Measurements from ENCODE around the gene NDUFS1.
"Not testable (repeated sequence)": the region's sequence is repeated elsewhere in the genome, so short reads cannot be mapped to it uniquely, and the experiment has no call there.

Gene NDUFS1

DNA sequence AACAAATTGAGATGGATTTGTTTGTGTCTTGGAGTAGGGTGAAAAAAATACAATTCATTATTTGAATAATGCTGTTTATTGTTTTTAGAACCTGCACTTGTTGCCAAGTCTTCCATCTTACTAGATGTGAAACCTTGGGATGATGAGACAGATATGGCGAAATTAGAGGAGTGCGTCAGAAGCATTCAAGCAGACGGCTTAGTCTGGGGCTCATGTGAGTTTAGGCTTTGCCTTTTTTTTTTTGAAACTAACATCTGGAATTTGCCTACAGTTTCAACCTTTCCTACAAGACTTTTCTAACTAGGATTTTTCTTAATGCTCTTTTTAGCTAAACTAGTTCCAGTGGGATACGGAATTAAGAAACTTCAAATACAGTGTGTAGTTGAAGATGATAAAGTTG lies 3.2 kb upstream of the NDUFS1 start:
- DNase-seq (ENCODE audit: low read depth in 2 of 2), result not testable (repeated sequence)

DNA sequence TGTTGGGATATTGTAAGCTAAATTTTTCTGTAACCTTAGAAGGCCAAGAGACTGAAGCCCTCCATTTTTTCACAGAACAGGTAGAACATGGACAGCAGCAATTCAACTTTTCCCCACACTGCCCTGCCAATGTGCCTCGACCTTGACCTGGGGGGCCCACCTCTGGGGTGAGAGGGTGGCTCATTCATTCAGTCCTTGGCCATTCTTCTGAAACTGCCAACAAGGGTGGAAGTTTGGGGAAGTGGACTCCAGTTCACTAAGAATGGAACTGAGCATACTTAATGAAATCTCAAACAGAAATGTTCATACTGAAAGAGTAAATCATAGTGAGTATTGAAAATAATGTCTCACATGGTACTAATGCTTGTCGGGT lies 1.5 kb upstream of the NDUFS1 start:
- DNase-seq (ENCODE audit: low read depth in 2 of 2), result no peak

DNA sequence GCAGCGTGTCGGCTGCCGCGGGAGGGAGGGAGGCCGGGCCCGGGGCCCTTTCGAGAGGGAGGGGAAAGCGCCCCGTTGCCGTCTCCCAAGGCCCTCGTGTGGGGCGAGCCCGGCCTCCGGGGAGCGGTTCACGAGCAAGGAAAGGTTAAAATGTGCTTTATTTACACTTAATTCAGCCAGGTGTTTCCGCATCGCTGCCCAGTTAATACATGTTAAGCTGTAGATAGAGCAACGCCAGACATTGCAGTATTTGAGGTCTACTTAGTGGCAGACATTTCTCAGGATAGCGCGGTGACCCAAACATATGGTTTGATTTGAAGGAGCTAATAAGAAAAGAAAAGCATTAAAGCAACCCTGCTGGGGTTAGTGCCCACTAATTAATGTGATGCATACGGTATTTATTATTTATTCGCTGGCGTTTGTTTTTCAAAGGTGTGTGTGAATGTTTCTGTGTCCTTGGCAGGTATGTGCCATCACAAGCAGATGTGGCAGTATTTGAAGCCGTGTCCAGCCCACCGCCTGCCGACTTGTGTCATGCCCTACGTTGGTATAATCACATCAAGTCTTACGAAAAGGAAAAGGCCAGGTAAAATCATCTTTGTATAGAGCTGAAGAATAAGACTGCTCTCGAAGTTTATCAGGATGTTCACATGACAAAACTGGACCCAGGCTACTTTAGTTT lies 1.0 kb upstream of the NDUFS1 start:
- peak in 1 of 2 donors; percentile 60 for DNase-seq (ENCODE audit: low read depth in 2 of 2)

DNA sequence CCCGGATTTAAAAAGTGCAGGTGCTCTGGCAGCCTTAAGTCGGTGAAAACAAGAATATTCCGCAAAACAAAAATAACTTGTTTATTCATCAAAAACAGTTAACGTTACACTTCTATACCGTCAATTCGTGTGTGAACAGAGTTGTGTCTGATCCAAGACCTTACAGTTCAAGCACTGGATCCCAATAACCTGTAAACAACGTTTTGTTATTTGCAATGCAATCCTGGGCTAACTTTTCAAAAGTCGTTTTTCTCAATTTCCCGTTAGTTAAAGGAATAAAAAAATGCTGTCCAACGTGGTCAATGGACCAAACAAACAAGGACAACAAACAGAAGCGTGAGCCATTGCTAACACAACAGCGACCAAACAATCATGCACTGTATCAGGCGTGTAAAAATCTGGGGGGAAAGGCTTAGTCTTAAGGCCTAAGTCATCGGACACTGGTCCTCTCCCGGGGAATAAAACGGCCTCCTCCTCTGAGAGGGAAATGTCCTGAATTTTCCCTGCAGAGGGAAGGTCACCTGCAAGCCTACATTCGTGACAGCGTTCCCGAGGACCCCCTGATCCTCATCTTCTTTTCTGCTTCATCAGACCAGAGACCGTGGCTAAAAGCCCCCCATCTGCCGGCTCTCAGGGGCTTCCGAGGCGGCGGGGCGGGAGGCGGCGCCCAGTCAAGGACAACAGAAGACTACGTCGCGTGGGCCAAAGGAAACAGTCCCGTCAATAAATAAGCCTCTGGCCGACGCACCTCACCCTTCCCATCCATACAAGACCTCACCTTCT lies 490 bp downstream of the NDUFS1 start:
- DNase-seq (ENCODE audit: low read depth in 2 of 2), result no peak

DNA sequence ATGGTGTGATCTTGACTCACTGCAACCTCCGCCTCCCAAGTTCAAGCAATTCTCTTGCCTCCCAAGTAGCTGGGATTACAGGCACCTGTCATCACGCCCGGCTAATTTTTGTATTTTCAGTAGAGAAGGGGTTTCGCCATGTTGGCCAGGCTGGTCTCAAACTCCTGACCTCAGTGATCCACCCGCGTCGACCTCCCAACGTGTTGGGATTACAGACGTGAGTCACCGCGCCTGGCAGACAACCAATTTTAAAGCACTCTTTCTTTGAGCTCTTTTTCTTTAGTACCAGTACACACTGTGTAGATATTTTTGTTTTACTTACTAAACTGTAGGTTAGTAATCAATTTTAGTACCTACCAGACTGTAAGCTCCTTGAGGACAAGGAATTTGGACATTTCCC lies 2.2 kb downstream of the NDUFS1 start:
- not testable (repeated sequence) for DNase-seq (ENCODE audit: low read depth in 2 of 2)

DNA sequence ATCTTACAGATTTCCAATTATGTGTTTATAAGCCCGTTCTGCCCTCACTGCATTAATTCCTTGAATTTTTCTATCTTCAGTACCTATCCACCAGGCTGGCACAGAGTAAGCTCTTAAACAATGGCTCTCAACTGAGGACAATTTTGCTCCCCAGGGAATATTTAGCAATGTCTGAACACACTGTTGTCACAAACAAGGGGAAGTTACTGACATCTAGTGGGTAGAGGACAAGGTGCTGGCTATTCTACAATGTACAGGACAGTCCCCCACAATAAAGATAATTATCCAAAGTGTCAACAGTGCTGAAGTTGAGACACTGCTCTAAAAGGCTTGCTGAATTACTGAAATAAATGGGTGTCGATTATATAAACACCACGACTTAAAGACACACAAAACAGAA lies 5.0 kb downstream of the NDUFS1 start:
- DNase-seq (ENCODE audit: low read depth in 2 of 2), result no peak

DNA sequence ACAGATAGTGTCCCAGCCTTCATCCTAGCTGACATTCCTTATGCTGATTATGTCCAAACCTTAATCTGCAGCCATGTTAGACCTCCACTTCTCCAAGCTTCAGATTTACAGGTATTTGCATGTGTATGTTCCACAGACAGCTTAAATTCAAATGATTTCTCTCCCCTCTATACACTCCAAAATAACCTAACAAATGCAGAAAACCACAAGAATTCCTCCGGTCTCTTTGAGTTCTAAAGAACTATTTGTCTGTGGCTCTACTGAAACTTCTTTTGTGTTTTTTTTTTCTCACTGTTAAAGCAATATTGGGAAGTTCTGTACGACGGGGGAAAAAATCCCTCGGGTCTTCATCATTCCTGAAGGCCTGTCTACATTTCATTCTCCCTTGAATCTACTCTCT lies 8.6 kb downstream of the NDUFS1 start:
- no peak for DNase-seq (ENCODE audit: low read depth in 2 of 2)

DNA sequence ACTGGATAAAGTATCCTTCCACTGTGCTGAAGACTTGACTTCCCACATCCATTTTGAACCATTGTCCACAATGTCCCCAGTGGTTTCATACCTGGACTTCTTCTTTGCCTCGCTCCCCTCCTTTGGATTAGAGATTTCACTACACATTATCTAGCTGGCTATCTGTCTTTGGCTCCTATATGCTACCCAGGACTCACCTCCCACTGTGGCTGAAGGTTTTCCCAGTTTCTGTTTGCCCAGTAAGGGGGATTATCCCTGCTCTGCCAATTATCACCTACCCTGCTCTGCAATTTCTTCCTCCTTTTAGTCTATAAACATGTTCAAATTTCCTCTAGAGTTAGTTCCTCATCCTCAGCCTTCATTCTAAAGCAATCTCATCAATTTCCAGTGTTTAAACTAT lies 9.1 kb downstream of the NDUFS1 start:
- no peak for DNase-seq (ENCODE audit: low read depth in 2 of 2)

DNA sequence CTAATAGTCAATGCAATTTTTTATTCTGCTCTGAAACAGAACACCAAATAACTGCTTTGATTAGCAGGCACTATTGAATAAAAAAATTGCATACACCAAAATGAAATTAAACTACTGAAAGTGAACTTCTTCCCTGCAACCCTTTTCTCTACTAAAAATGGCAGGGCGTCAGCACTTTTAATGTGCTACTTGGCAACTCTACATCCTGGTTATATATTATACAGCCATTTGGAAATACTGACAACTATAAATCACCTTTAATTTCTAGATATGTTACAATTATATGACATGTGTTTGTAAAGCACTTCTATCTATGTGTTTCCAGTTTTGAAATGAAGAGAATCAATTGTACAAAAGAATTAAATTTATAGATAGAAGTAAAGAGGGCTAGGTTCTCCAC lies 9.9 kb downstream of the NDUFS1 start:
- DNase-seq (ENCODE audit: low read depth in 2 of 2), result no peak

DNA sequence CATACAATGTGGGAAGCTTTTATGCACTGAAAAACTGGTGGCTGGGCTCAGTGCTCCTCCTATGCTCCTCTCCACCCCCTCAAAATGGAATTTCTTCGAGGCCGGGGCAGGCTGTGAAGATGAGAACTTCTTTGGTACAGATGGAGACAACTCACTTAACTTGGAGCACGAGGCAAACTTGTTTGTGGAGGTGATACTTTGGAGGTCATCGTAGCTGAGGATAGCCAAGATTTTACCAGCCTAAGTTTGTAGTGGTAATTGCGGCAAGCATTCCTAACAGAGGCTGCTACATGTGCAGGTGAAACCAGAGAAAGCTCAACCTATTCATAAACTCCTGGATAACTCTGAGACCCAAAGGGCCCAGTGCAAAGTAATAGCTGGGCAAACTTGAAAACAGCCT lies 13.6 kb downstream of the NDUFS1 start:
- DNase-seq (ENCODE audit: low read depth in 2 of 2), result no peak

DNA sequence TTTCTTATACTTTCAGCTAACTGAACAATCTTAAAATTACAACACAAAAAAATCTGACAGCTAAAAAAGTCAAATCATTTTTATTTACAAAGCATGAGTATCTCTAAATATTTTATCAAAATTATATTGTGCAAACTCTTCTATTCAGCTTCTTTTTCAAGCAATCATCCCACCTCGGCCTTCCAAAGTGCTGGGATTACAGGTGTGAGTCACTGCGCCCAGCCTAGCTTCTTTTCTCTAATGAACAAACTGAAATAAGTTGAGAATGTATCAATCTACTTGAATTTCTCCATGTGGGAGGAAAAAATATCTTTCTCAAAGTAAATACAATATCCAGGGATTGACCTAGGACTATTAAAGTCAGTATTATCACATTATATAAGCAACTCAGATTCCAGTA lies 14.9 kb downstream of the NDUFS1 start:
- DNase-seq (ENCODE audit: low read depth in 2 of 2), result no peak

DNA sequence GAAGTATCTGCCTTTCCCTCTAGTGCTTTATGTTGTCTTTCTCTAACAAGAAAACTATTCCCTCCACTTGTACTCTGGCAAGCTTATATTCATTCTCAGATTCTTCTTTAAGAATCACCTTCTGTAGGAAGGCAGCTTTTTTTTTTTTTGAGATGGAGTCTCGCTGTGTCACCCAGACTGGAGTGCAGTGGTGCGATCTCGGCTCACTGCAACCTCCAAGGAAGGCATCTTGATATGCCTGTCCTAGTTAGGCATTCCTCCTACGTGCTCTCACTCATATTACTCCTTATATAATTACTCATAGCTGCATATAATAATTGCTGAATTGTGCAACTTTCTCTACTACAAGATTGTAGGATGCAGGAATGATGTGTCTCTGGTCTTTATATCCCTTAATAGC lies 15.8 kb downstream of the NDUFS1 start:
- DNase-seq (ENCODE audit: low read depth in 2 of 2), result no peak

DNA sequence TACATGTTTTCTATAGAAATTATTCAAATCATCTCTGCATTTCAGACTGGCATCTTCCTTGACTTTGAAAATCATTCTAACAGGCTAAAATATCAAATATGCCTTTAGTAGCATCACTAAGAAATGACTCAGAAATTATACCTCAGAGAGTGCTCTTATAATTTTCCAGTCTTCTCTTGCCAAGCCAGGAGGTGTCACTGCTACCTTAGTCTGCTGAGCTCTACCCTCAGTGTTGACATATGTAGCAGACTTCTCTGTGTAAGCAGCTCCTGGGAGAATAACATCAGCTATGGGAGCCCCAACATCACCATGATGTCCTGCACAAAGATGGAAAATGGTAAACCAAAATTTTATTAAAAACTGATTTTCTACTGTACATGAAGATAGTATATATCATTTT lies 31.6 kb downstream of the NDUFS1 start:
- DNase-seq (ENCODE audit: low read depth in 2 of 2), result no peak

DNA sequence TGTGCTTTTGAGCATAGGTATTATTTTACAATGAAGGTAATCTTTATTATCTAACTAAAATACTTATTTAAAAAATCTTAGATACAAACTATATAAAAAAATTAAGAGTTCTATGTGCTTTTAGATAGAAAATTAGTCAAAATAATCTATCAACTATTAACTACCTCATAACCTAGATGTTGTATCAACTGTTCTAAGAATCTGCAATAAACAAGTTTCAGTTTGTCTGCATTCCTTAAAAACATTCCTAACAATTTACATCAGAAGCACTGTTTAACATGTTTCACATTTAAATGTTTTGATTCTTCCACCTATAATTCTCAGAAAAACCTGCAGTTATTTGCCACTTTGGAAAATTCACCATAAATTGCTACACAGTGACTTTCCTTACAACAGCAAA lies 33.3 kb downstream of the NDUFS1 start:
- DNase-seq (ENCODE audit: low read depth in 2 of 2), result no peak

DNA sequence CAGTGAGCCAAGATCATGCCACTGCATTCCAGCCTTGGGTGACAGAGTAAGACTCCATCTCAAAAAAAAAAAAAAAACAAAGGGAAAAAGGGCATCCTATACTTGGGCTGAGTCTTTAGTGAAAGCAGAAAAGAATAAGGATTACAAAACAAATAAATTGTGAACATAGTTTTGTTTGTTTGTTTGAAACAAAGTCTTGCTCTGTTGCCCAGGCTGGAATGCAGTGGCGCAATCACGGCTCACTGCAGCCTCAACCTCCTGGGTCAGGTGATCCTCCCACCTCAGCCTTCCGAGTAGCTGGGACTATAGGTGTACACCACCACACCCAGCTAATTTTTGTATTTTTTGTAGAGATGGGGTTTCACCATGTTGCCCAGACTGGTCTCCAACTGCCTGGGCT lies 36.7 kb downstream of the NDUFS1 start:
- not testable (repeated sequence) for DNase-seq (ENCODE audit: low read depth in 2 of 2)

DNA sequence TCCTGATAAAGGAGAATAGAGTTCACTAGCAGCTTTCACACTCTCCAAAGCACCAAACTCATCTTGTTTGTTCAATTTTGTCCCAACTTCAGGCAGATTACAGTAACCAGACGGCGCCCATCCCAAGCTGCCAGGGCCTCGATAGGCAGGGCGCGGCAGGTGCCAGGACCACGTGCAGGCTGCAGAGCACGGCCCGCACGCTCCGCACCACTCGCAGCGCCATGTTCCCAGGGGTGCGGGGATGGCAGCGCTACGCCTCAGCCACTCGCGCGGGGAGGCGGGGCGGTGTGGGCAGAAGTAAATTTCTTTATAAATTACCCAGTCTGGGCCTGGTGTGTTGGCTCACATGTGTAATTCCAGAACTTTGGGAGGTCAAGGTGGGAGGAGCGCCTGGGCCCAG lies 43.0 kb downstream of the NDUFS1 start:
- DNase-seq (ENCODE audit: low read depth in 2 of 2), result no peak

DNA sequence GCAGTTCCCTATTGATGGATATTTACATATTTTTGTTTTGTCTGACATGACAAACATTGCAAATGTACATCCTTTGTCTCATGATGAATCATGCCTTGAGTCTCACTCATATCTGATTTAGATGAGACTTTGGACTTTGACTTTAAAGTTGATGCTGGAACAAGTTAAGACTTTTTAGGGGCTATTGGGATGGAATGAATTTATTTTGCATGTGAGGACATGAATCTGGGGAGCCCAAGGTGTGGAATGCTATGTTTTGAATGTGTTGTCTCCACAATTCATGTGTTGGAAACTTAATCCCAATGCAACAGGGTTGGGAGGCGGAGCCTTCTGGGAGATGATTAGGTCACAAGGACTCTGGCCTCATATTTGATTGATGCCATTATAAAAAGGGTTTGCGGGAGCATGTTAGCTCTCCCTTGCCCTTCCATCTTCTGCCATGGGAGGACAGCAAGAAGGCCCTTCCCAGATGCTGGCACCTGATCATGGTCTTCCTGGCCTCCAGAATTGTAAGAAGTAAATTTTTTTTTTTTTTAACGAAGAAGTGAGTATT lies 44.1 kb downstream of the NDUFS1 start:
- no peak for DNase-seq (ENCODE audit: low read depth in 2 of 2)

DNA sequence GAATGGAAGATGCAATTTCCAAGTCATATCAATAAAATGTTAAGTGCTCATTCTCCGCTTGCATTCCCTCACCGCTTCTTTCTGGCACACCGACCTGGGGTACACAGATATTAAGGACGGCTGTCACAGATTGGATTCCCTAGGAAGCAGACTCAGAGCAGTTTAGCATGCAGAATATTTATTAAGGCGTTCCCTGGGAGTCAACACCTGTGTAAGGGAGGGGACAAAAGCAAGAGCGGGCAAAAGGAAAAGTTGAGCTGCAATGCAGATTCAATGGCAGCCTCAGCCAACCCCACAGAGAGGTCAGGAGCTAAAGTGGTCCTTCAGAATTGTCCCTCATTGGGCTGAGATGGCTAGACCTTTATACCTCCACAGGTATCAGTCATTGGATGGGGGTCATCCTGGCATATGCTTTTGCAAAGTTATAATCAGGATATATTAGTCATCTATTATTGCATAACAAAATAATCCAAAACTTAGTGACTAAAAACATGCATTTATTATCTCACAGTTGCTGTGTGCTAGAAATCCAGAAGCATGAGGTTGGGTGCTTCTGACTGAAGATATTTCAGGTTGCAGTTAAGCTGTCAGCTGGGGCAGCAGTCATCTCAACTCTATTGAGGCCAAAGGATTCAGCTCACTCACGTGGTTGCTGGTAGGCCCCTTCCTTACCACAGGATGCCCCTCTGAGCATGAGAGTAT lies 46.2 kb downstream of the NDUFS1 start:
- no peak for DNase-seq (ENCODE audit: low read depth in 2 of 2)

DNA sequence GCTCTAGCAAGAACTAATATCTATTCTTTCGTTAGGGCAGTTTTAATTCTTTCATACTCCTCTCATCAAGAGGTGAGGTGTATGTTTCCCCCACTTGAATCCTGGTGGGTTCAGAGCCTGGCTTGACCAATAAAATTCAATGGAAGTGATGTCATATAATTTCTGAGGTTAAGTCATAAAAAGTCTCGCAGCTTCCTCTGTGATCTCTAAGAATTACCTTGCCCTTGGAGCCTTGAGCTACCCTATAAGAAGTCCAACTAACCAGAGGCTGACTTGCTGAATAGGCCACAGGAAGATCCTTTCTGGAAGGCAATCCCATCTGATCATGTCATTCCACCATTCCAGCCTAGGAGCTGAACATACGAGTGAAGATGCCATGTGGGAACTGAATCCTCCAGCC lies 47.1 kb downstream of the NDUFS1 start:
- no peak for DNase-seq (ENCODE audit: low read depth in 2 of 2)

DNA sequence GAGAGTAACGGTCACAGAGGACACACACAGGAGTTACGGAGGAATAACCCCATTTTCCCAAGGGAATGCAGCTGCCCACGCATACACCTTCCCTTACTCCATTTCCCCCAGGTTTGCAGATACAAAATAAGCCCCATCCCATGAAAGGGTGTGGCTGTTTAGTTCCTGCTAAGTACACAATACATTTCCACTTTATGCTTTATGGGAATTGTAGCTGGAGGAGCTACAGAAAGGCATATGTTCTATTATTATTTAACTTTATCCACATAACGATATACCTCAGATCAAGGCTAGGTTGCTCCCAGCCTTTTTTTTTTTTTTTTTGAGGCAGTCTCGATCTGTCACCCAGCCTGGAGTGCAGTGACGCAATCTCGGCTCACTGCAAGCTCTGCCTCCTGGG lies 50.5 kb downstream of the NDUFS1 start:
- DNase-seq (ENCODE audit: low read depth in 2 of 2), result no peak

DNA sequence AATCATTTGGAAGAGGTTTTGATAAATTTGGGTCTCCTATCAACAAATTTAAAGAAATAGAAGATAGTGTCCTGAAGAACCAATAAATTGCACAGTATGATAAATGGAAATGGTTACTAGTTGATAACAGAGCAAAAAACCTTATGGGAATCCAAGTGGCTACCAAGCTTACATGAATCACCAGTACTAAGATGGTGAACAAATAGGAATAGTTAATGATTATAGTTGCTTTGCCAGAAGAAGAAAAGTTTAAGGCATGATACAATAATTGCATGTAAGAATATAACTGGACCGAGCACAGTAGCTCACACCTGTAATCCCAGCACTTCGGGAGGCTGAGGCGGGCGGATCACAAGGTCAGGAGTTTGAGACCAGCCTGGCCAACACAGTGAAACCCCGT lies 53.7 kb downstream of the NDUFS1 start:
- DNase-seq (ENCODE audit: low read depth in 2 of 2), result no peak

DNA sequence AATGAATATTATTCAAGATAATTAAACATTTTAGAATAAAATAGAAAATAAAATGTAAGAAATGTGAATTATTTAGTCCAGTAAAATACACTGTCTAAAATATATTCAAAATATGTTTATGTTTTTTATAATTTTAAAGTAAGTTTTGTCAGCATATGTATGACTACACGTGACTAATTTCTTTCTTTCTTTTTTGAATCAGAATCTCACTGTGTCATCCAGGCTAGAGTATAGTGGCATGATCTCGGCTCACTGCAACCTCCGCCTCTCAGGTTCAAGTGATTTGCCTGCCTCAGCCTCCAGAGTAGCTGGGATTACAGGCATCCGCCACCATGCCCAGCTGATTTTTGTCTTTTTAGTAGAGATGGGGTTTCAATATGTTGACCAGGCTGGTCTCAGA lies 54.2 kb downstream of the NDUFS1 start:
- no peak for DNase-seq (ENCODE audit: low read depth in 2 of 2)

DNA sequence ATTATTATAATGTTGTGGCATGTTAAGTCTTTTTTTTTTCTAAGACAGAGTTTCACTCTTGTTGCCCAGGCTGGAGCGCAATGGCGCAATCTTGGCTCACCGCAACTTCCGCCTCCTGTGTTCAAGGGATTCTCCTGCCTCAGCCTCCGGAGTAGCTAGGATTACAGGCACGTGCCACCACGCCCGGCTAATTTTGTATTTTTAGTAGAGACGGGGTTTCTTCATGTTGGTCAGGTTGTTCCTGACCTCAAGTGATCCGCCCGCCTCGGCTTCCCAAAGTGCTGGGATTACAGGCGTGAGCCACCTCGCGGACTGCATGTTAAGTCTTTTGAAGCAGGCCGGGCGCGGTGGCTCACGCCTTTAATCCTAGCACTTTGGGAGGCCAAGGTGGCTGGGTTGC lies 60.4 kb downstream of the NDUFS1 start:
- DNase-seq (ENCODE audit: low read depth in 2 of 2), result not testable (repeated sequence)
